NOMO-1 treated with dmso at 0.1 percent for 144 hours (cell line): ENCODE measurements around the gene ULK2.
A peak's percentile ranks its signal among the peaks of the same experiment; 100 is the strongest.
"Not testable (repeated sequence)": the region's sequence is repeated elsewhere in the genome, so short reads cannot be mapped to it uniquely, and the experiment has no call there.

Source experiments
- DNase-seq: peaks from one replicate; lab custom pipeline; 2025; ENCODE audit not compliant: unreplicated experiment; lab: John Stamatoyannopoulos, UW

ULK2 gene

DNA sequence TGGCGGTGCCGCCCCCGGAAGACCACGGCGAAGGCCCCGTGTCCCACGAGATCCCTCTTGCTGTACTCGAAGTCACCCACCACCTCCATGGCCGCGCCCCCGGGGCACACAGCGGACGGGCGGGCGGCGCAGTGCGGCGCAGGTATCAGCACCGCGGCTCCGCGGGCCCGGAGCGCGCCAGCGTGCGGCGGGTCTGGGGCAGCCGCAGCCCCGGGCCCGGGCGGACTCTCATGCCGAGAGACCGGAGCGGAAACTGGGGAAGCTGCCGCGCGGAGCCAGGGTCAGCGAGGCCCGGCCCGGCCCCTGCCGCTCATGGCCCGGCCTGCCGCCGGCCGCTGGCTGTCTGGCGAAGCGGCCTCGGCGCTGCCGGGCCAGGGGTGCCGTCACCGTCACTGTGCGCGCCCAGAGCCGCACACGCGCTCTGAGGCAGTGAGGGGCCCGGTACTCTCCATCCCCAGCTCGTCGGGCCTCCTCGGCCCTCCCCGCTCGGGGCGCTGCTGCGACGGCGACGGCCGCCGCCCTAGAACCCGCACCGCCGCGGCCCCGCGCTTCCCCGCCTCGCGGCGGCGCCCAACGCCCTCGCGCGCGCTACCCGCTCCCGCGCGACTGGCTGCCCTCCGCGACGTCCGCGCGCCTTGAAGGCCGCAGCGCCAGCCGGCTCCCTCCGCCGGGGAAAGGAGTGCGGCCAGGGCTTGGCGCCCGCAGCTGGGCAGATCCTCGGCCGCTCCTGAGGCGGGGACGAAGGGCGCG is at the start of gene ULK2:
Gene ULK2 (minus strand): TSS at position 608 of the 750 bp plus-strand sequence. CDS start 519 bp downstream, at position 89.
- peak; percentile 17 for DNase-seq

GRCh38 chr17:19915245-19915978 is 47.7 kb upstream of the ULK2 start:
- no peak for DNase-seq

DNA sequence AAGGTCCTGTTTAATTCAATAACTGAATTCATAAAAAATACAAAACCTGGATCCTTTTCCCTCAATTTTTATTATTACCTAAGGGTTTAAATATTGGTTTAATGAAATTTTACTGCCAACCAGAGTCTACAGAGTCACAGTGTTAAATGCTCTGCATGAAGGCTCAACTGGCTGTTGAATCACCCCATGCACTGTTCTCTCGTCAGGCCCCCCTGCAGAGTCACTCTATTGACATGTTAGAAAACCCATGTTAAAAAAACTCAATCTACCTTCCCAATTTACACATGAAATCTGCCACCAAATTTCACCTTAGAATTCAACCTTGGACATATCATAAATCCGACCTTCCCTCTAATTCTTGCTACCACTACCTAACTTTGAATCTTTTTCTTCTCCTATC is 43.3 kb upstream of the ULK2 start:
- no peak for DNase-seq

- DNase-seq = no peak
Measured at GRCh38 chr17:19909139-19909538, 41.4 kb upstream of the ULK2 start.

DNA sequence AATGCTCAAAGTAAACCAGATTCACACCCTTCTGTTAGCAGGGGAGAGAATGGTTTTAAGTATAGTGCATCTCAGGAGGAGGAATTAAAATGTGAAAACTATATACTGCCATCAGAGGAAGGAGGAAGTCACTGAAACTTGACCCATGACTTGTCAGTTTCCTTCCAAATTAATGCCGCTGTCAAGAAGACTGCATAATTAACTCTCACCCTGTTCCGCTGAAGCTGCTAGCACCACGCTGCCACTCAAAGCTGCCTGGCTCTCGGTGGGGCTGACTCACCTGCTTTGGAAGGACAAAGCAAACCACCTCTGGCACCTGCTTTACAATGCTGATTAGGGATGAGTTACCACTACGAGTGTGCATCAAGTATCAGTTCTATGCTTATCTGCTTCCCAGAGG is 37.8 kb upstream of the ULK2 start:
- no peak for DNase-seq

GRCh38 chr17:19904924-19905323 is 37.2 kb upstream of the ULK2 start:
- DNase-seq = no peak

DNA sequence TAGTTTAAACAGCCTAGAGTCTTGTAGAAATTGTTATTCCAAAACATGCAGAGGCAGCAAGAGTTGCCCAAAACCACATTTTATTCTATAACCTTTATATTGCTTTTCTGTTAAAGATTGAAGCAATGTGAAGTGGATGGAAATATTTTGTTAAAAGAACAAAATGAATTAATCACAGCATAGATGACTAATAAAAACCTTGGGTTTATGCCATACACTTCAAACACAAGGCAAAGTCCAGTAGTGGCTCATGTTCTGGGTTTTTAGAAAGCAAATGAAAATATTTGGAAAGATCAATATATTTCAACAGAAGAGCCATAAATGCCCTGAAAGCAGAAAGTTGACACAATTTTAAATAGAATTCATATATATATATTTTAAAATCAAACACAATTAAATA is 36.7 kb upstream of the ULK2 start:
- no peak for DNase-seq

- no peak for DNase-seq
Measured at GRCh38 chr17:19900809-19901208, 33.1 kb upstream of the ULK2 start.

GRCh38 chr17:19897903-19898302 is 30.2 kb upstream of the ULK2 start:
- DNase-seq = no peak

DNA sequence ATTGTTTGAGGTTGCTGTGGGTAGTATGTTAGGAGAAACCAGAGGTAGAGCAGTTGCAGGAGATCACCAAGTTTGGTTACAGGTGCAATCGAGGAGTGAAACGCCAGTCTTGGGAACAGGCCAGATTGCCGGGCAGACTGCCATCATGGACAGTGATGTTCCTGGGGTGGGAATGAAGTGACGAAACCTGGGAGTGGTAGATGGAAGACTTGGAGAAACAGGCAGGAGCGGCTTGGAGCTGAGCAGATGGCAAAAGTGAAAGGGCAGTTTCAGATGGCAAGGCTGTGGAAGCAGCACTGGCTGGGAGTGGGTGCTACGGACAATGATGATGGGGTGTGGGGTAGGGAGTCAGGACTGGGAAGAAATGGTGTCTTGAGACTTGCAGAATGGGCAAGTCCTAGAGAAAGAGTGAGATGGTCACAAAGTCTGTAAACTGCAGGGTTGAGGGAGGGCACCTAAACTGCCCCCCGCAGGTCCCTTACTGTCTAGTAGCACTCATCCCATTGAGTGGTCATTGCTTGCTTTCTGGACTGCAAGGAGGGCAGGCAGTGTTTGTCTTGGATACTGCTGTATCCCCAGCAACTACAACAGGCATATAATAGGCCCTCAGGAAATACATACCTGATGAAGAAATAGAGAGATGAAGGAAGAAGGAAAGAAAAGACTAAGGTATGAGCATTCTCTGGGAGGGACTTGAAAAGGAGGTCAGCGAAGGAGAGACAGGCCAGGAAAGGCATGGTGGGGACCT is 29.5 kb upstream of the ULK2 start:
- DNase-seq = no peak

GRCh38 chr17:19896679-19897078 is 28.9 kb upstream of the ULK2 start:
- DNase-seq = no peak

DNA sequence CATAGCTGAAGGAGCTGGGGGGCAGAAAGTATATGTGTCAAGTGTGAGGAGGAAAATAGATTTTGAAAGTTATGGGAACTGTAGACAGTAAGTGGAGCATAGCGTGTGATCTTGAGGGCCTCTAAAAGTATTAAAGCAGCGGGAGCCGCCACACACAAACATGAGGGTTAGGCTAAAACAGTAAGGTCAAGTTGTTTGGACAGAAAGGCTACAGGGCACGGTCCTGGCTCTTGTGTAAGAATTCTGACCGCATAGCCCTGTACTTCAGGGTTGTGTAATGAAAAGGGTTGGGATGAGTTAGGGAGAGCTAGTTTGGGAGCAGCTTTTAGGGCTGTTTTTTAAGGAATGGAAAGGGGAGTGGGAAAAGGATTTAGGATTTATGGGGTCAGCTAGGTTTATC is 22.8 kb upstream of the ULK2 start:
- DNase-seq = not testable (repeated sequence)

- DNase-seq = not testable (repeated sequence)
Measured at GRCh38 chr17:19890001-19890400, 22.3 kb upstream of the ULK2 start.

DNA sequence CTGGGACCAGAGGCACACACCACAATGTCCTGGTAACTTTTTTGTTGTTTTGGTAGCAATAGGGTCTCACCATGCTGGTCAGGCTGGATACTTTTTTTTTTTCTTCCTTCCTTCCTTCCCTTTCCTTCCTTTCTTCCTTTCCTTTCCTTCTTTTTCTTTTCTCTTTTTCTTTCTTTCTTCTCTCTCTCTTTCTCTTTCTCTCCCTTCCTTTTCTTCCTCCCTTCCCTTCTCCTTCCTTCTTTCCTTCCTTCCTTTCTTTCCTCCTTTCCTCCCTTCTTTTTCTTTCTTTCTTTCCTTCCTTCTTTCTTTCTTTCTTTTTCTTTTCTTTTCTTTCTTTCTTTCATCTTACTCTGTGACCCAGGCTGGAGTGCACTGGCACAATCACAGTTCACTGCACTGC is 18.4 kb upstream of the ULK2 start:
- no peak for DNase-seq

GRCh38 chr17:19883537-19884215 is 15.9 kb upstream of the ULK2 start:
- no peak for DNase-seq

DNA sequence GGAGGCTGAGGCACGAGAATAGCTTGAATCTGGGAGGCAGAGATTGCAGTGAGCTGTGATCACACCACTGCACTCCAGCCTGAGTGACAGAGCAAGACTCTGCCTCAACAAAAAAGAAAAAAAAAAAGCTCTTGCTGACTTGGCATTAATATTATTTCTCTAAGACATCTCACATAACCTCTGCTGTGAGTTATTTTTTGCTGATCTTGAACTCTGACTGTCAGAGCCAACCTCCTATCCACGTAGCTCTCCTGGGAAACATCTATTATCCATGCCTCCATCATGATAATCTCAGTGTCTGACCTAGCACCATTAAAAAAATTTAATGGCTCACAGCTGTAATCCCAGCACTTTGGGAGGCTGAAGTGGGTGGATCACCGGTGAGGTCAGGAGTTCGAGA is 12.7 kb upstream of the ULK2 start:
- DNase-seq = no peak

DNA sequence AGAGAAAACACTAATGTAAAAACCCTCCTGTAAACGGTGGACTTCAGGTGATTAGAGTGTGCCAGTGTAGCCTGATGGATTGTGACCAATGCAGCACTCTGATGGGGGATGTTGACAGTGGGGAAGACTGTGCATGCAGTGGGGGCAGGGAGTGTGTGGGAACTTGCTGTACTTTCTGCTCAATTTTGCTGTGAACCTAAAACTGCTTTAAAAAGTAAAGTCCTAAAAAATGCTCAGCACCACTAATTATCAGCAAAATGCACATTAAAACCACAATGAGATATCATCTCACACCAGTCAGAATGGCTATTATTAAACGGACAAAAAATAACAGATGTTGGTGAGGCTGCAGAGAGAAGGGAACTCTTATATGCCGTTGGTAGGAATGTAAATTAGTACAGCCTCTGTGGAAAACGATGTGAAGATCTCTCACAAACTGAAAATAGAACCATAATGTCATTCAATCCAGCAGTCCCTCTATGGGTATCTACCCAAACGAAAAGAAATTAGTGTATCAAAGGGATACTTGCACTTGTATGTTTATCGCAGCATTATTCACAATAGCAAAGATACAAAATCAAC is 9.7 kb upstream of the ULK2 start:
- DNase-seq = no peak

DNA sequence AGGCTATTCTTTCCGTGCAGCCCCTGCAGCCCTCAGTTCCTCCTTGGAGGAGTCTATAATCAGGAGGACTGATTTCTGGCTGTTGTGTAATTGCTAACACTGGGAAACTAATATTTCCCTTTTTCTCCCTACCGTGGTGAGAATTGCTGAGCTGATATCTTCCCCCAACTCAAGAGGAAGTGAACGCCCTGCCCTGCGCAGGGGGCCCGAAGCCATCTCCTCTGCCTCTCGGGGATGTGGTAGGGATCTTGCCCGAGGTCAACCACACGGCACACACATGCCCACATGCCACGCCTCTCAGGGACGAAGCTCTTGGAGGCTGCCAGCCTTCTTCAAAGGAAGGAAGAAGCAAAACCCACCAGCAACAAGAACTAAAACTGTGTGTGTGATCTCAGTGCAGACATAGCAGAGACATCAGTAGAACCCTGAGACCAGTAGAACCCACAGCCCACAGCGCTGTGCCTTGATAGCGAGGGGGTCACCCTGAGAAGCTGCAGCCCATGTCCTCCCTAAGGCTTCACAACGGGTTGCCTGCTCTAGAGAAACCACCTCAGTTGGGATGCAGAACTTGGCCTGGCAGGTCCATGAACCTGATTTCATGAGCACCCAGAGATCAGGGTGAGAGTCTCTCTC is 8.9 kb upstream of the ULK2 start:
- peak; percentile 87 for DNase-seq

DNA sequence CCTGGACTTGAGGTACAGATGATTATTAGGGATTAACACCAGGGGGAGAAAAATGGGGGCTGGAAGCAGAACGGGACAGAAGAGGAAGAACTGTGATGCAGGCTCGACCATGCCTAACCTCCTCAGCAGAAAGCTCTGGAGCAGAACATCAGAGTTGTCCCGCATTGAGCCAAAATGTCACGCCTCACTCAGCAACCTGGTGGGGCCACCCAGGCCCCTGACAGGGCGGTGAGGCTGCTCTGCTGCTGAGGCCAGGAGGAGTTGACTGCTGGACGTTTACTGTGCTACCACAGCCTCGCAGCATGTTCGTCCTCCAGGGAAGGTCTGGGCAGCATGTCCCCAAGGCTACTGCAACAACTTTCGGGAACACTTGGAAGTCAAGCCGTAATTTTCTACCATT is 6.5 kb upstream of the ULK2 start:
- no peak for DNase-seq

- DNase-seq = no peak
Measured at GRCh38 chr17:19873346-19873745, 5.6 kb upstream of the ULK2 start.

DNA sequence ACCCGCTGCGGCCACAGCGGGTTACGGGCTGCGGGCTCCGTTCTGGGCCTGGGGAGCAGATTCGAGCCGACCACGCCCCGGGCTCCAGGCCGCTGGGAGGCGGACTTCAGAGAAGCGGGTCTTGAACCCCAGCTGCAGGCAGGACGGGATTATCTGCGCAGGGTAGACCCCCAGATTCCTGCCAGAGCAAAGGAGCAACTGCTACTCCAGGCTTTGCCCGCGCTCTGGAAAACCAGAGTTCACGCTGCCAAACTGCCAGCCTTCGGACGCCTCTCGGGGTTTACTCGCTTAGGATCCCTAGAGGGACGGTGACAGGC is 301 bp upstream of the ULK2 start:
- DNase-seq = no peak
